K562 (cell line): Measurements from ENCODE around the gene MN1. TPM values are rescaled to one million over a fixed set of nuclear protein-coding genes. Genes with fewer than 3 reads are reported as not detected.
A peak's percentile ranks its signal among the peaks of the same experiment; 100 is the strongest.

Source experiments
- ATAC-seq: fragments of 200-7000 bp; cut with Tn5 transposase; 3 replicates; pipeline ENCODE4 v1.9.1; 2020; ENCODE audit warnings: moderate library complexity
- BruUV-seq: library from RNA; stranded (reverse); fragments of 400-500 nt; replicated peaks from 2 replicates; lab custom pipeline; 2021; lab: Mats Ljungman, UMichigan
- CTCF ChIA-PET: fragments of 300-600 bp; formaldehyde crosslinking; extraction: SDS; loops from one replicate; lab custom pipeline; 2021; ENCODE audit warnings: low intra/inter-chr PET ratio; lab: Yijun Ruan, JAX
- POLR2A ChIA-PET: fragments of 300-600, 350-650 bp; sonication (Branson Sonifier 250); formaldehyde crosslinking; extraction: SDS; loops from one replicate; lab custom pipeline; 2021; ENCODE audit warnings: antibody characterized with exemption, inconsistent platforms; lab: Yijun Ruan, JAX
- DNase-seq, 4 experiments: peaks; one replicate each; pipeline versions ENCODE4 v3.0.0 to v3.0.0-alpha.2; 2011 to 2018; ENCODE audit warnings: low spot score in 3 of 4, mixed read lengths in 3 of 4; ENCODE audit errors: extremely low read depth in 1 of 4
- FAIRE-seq: peaks from 2 replicates; lab custom pipeline; 2011; peaks lifted over from hg19 to GRCh38; lab: Jason Lieb, UNC
- H2AFZ ChIP-seq: 2 replicates; pipeline ENCODE4 v1.6.0; 2011; ENCODE audit warnings: low read depth, low read length, control low read depth, inconsistent platforms
- H3K27ac ChIP-seq: fragments of 200-600 bp; 3 replicates; pipeline ENCODE4 v1.8.0; 2011; ENCODE audit warnings: low read depth, mild to moderate bottlenecking, control low read depth, inconsistent platforms, low read length, moderate library complexity, mixed read lengths; ENCODE audit errors: extremely low read depth
- H3K27me3 ChIP-seq, 2 experiments: fragments of 300-600 bp in 1 of 2; 2 replicates in 1 of 2; 3 replicates in 1 of 2; pipeline versions ENCODE4 v1.6.0 to v1.8.0; 2011; ENCODE audit warnings: inconsistent platforms in 2 of 2, low read length in 2 of 2, mild to moderate bottlenecking in 1 of 2, mixed read lengths in 1 of 2, moderate library complexity in 1 of 2; ENCODE audit not compliant: control insufficient read depth in 2 of 2, insufficient read depth in 2 of 2
- H3K36me3 ChIP-seq: fragments of 300-600 bp; 3 replicates; pipeline ENCODE4 v1.8.0; 2011; ENCODE audit warnings: mild to moderate bottlenecking, low read length, inconsistent platforms; ENCODE audit not compliant: control insufficient read depth, insufficient read depth
- H3K4me1 ChIP-seq, 2 experiments: fragments of 200-600 bp in 1 of 2; replicated peaks in 1 of 2; 2 replicates in 1 of 2; 3 replicates in 1 of 2; pipeline versions ENCODE4 v1.5.1 to v1.8.0; 2011; ENCODE audit warnings: inconsistent platforms in 2 of 2, low read length in 2 of 2, mild to moderate bottlenecking in 1 of 2, mixed read lengths in 1 of 2, moderate library complexity in 1 of 2; ENCODE audit not compliant: control insufficient read depth in 2 of 2, insufficient read depth in 2 of 2
- H3K4me2 ChIP-seq: 2 replicates; pipeline ENCODE4 v1.6.1; 2011; ENCODE audit warnings: low read length, control low read depth, inconsistent platforms, mixed read lengths; ENCODE audit not compliant: insufficient read depth
- H3K4me3 ChIP-seq: fragments of 200-600 bp; sonication (generic), shearing (Covaris generic); 2 replicates; pipeline ENCODE4 v1.5.1; 2016; ENCODE audit warnings: control low read depth, inconsistent platforms
- H3K79me2 ChIP-seq: fragments of 200-600 bp; 3 replicates; pipeline ENCODE4 v1.8.0; 2011; ENCODE audit warnings: low read length, inconsistent platforms; ENCODE audit not compliant: control insufficient read depth, insufficient read depth
- H3K9ac ChIP-seq, 2 experiments: 2 replicates each; pipeline versions ENCODE4 v1.6.0 to v1.6.1; 2011; ENCODE audit warnings: low read depth in 2 of 2, low read length in 2 of 2, control low read depth in 1 of 2, inconsistent platforms in 1 of 2, mild to moderate bottlenecking in 1 of 2, mixed read lengths in 1 of 2; ENCODE audit not compliant: insufficient read depth in 1 of 2
- H3K9me1 ChIP-seq: one replicate; pipeline ENCODE4 v1.6.0; 2011; ENCODE audit warnings: inconsistent platforms, mild to moderate bottlenecking, low read length, moderate library complexity; ENCODE audit not compliant: control insufficient read depth, insufficient read depth
- H3K9me3 ChIP-seq: replicated peaks from 2 replicates; pipeline ENCODE4 v1.5.1; 2011; ENCODE audit warnings: low read depth, low read length, inconsistent platforms; ENCODE audit not compliant: control insufficient read depth, insufficient read depth
- H4K20me1 ChIP-seq: replicated peaks from 2 replicates; pipeline ENCODE4 v1.6.1; 2011; ENCODE audit warnings: low read length, inconsistent platforms, mixed read lengths; ENCODE audit not compliant: control insufficient read depth, insufficient read depth
- CC2D1A ChIP-seq: fragments of 450-650 bp; IDR thresholded peaks from 2 replicates; pipeline ENCODE4 v1.6.1; 2017; ENCODE audit warnings: mild to moderate bottlenecking
- RBM25 ChIP-seq: fragments of 200-400 bp; formaldehyde crosslinking; IDR thresholded peaks from 2 replicates; pipeline ENCODE4 v1.6.1; 2018; ENCODE audit warnings: low read length, low read depth, moderate library complexity; ENCODE audit not compliant: severe bottlenecking
- TRIM28 ChIP-seq: fragments of 450-650 bp; IDR thresholded peaks from 2 replicates; pipeline ENCODE4 v1.6.1; 2017
- ZKSCAN3 ChIP-seq: fragments of 250-450 bp; sonication (Bioruptor Pico); IDR thresholded peaks from 2 replicates; pipeline ENCODE4 v1.4.0; 2020
- ZNF24 ChIP-seq: fragments of 450-650 bp; IDR thresholded peaks from 2 replicates; pipeline ENCODE4 v1.6.1; 2016
- WGBS: fragments of 100-300 bp; shearing (Covaris generic); methylation state at CpG from one replicate; pipeline ENCODE4 v1.1.6; 2016; ENCODE audit warnings: low coverage, mixed read lengths; ENCODE audit not compliant: insufficient coverage; ENCODE audit errors: missing lambda C conversion rate; 5-methylcytosine and 5-hydroxymethylcytosine counted together
- in situ Hi-C: fragments of 300-500 bp; cut with MboI; formaldehyde crosslinking; loops from 4 replicates; pipeline ENCODE4 v1.15.0; 2018; ENCODE audit warnings: inconsistent platforms, mixed read lengths
- intact Hi-C: fragments of 100-400 bp; cut with micrococcal nuclease; formaldehyde crosslinking; loops from 2 replicates; pipeline ENCODE4 v1.14.2; 2022
- polyA plus RNA-seq, 8 experiments: library from polyadenylated mRNA; depleted of rRNA in 4 of 8; stranded (reverse) in 5 of 8; unstranded in 3 of 8; fragments of >200 nt; fragmentation: Nextera tagmentation in 2 of 8; fragmentation: Illumina TruSeq in 1 of 8; extraction: Ambion mirVana in 2 of 8; extraction: Trizol in 1 of 8; gene quantifications; 2 replicates each; pipeline versions ENCODE4 v1.2.1 to v1.2.3, GENCODE V29; 2011 to 2014; ENCODE audit warnings: inconsistent platforms in 1 of 8, missing spikeins in 1 of 8
- total RNA-seq, 7 experiments: library from RNA; depleted of rRNA in 6 of 7; stranded (reverse); fragments of >200 nt in 6 of 7; fragmentation: Illumina TruSeq in 2 of 7; extraction: Trizol in 2 of 7; gene quantifications; 2 replicates each; pipeline versions ENCODE4 v1.2.1 to v1.2.3, GENCODE V29; 2011 to 2021; ENCODE audit warnings: low replicate concordance in 1 of 7

Gene MN1
- total and polyA plus RNA-seq, 9 of the 15 experiments (the other 6 are each of a cell fraction or from before 2014, with no cell fraction given) = under 0.01 to 0.05 (median 0.03) TPM; not detected in 5

DNA sequence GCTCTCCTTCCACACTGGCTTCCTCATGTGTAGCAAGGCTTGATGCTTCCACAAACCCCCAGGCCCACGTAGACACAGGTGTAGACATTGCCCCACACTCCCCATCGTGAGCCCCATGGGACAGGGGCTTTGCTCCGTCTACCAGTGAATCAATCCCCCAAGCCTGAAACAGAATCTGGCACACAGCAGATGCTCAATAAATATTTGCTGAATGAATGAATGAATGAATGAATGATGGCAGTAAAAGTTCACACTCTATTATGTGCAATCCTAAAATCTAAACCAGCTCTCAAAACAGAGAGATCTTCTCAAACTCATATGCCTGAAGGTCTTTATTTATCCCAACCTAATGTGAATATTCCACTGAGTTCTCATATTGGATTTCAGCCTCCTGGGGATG is 69.9 kb downstream of the MN1 start:
- Histone ChIP-seq H3K27me3 (peaks cover 0 to 6% of the 10 kb centered on the region in 2 experiments; a peak in 1 of 5 replicates), H3K36me3 (no peaks in the 10 kb centered on the region), H2AFZ (no peak overlapping the region), H3K9me1 (no peaks in the 10 kb centered on the region), H4K20me1 (no peaks in the 10 kb centered on the region), H3K4me3 (no peak overlapping the region), H3K79me2 (no peaks in the 10 kb centered on the region), H3K4me1 (peaks cover 11% of the 10 kb centered on the region in 2 experiments), H3K9ac (no peak overlapping the region), H3K9me3 (no peaks in the 10 kb centered on the region), H3K27ac (no peak overlapping the region), H3K4me2 (no peak overlapping the region)
- ChIA-PET POLR2A (no interaction called here), CTCF (no interaction called here)
- intact Hi-C loops = no loop called here
- no TSS peak for BruUV-seq
- in situ Hi-C loops = no loop called here
- WGBS = 15% methylated on average over 3 of the region's 3 CpGs
- DNase-seq (no peak), ATAC-seq (no peak), FAIRE-seq (no peak)
- TF ChIP-seq ZKSCAN3 = no peak
- peak; percentile 92 for TF ChIP-seq ZNF24
- TF ChIP-seq CC2D1A = no peak

DNA sequence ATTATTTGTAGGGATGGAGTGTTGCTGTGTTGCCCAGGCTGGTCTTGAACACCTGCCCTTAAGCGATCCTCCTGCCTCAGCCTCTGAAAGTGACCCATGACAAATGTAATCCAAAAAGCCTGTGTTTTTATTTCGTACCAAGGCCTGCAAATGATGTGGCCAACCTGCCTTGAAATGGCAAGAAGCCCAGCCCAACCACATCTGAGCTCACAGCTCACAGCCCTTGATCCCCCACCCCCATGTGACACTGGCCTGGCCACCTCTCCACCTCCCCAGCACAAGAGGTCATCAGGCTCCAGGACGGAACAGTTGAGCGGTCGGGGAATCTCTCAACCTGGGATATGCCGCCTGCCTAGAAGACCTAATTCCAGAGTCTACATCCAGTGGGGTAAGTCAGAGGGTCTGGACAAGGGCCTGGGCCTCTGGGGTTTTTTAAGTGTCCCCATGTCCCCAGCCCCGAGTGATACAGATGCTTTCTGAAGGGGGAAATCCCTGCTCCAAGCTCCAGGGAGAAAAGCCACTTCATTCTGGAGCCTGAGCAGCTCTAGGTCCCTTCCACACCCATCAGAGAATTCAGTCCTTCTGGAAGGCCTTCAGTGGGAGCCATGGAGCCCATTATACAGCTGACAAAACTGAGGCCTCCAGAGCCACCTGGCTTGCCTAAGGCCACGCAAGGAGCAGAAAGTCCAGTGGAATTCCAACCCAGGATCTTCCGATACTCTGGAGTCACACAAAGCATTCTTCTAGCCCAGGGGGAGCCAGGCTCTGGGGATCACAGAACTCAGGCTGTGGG is 70.7 kb downstream of the MN1 start:
- H3K9ac ChIP-seq = no peak overlapping the region
- no TSS peak for BruUV-seq
- WGBS = 71% methylated on average over 7 of the region's 9 CpGs
- no peaks in the 10 kb centered on the region for H3K9me1 ChIP-seq
- H3K79me2 ChIP-seq = no peaks in the 10 kb centered on the region
- DNase-seq (no peak), FAIRE-seq (no peak), ATAC-seq (no peak)
- peaks cover 0 to 2% of the 10 kb centered on the region in 2 experiments; a peak in 1 of 5 replicates for H3K27me3 ChIP-seq
- in situ Hi-C loops (no loop called here), intact Hi-C loops (no loop called here)
- no peak overlapping the region for H3K4me2 ChIP-seq
- H2AFZ ChIP-seq = no peak overlapping the region
- ChIA-PET CTCF (no interaction called here), POLR2A (no interaction called here)
- H3K36me3 ChIP-seq = no peaks in the 10 kb centered on the region
- no peaks in the 10 kb centered on the region for H3K9me3 ChIP-seq
- peaks cover 17 to 18% of the 10 kb centered on the region in 2 experiments for H3K4me1 ChIP-seq
- H3K27ac ChIP-seq = no peak overlapping the region
- no peaks in the 10 kb centered on the region for H4K20me1 ChIP-seq
- no peak overlapping the region for H3K4me3 ChIP-seq
- TF ChIP-seq RBM25 = peak; percentile 56
- no peak for TF ChIP-seq TRIM28
